RPMI8226 (cell line): ENCODE data around the gene ACOXL.
"Not testable (repeated sequence)": the region's sequence is repeated elsewhere in the genome, so short reads cannot be mapped to it uniquely, and the experiment has no call there.

Experiments used
- DNase-seq: peaks from one replicate; pipeline ENCODE4 v3.0.0-alpha.2; 2015

Gene ACOXL

GRCh38 chr2:110941226-110941625, 208.9 kb downstream of the ACOXL start:
- no peak for DNase-seq

GRCh38 chr2:110943070-110943634, 210.8 kb downstream of the ACOXL start:
- DNase-seq, result no peak

DNA sequence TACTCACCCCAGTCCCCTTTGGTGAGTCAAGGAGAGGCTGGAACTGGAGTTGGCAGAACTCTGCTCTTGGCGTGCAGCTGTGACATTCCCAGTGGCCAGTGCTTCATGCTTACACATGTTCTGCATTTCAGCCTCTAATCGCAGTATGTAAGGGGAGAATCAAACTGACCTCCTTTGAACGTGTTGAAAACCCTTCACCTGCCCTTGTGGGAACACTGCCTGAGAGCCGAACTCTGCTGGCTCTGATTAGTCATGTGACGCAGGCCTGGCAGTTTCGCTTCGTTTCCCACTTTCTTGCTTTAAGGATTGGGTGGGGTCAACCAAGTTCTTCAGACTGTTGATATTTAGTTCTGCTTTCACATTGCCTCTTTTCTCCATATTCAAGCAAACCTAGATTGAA, 214.5 kb downstream of the ACOXL start:
- no peak for DNase-seq

GRCh38 chr2:110948027-110948674, 215.8 kb downstream of the ACOXL start:
- no peak for DNase-seq

DNA sequence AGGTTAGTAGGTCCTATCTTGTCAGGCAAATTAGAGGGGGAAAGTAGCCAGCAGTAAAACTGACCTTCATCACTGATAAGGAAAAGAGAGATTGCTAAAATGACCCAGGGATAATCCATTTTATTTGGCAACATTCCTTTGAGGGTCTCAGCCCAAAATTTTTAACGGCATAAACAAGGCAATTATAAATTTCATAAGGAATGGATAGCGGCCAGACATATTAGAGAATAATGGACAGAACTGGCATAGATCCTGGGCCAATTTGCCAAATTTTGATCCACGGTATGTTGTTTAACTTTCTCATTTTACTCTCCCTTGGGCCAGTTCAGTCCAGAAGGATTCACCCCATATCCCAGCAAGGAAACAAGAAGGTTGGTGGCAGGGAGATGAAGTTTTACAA, 217.9 kb downstream of the ACOXL start:
- DNase-seq, result no peak

- no peak for DNase-seq
Measured at GRCh38 chr2:110955045-110955444, 222.7 kb downstream of the ACOXL start.

- no peak for DNase-seq
Measured at GRCh38 chr2:110955556-110955955, 223.2 kb downstream of the ACOXL start.

GRCh38 chr2:110957293-110957692, 224.9 kb downstream of the ACOXL start:
- no peak for DNase-seq

DNA sequence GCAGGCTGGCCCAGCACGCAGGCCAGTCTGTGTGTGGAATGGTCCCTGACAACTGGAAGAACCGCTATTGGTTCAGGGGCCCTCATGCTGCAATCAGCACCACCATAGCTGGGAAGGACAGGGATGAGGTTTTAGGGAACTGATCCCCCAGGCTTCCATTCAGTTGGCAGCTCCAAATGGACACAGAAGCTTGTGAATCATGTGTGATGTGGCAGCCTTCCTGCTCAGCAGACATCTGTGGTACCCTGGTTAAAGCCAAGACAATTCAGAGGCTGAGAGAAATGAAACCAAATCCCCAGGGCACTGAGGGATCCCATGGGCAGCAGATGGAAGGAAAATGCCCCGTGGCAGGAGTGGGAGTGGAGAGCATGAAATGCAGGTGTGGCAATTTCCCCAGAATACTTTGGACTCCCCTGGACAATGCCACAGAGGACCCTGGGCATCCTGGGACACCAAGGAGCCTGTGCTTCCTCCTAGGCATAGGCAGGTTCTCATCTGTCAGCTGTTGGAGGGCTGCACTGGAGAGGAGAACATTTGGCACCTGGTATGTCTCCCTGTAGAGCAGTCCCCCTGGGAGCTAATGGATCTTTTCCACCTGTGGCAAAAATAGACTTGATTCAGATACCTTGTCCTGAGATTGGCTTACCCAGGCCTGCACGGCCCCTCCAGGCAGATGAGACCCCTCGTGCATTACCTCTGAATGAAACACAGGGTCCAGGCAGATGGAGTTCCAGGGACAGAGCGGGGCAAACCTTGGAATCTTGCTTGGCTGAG, 226.2 kb downstream of the ACOXL start:
- no peak for DNase-seq

- DNase-seq, result no peak
Measured at GRCh38 chr2:110959198-110959597, 226.8 kb downstream of the ACOXL start.

GRCh38 chr2:110960281-110960680, 227.9 kb downstream of the ACOXL start:
- no peak for DNase-seq

- no peak for DNase-seq
Measured at GRCh38 chr2:110960954-110961353, 228.6 kb downstream of the ACOXL start.

DNA sequence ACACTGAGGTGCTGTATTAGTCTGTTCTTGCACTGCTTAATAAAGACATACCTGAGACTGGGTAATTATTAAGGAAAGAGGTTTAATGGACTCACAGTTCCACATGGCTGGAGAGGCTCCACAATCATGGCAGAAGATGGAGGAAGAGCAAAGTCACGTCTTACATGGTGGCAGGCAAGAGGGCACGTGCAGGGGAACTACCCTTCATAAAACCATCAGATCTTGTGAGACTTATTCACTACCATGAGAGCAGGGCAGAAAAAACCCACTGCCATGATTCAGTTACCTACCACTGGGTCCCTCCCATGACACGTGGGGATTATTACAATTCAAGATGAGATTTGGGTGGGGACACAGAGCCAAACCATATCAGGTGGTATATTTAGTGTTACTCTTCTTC, 229.3 kb downstream of the ACOXL start:
- DNase-seq, result not testable (repeated sequence)

GRCh38 chr2:110969696-110970095, 237.3 kb downstream of the ACOXL start:
- no peak for DNase-seq

GRCh38 chr2:110970201-110970600, 237.8 kb downstream of the ACOXL start:
- no peak for DNase-seq

DNA sequence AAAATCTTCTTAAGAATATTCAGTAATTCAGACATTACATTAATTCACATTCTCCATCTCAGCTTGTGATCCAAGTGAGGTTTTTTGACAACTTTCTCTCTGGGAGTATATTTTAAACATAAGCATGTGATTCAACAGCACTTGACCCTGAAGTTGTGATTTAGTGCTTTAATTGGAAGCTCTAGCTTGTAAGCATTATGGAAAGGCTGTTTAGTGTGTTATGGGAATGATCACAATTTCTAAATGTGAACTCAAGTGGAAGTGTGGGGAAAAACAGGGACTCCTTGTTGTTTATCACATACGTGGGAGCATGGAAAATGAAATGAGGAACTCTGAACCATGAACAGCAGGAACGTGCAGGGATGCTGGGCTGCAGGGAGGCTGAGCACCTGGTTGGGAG, 239.4 kb downstream of the ACOXL start:
- no peak for DNase-seq

DNA sequence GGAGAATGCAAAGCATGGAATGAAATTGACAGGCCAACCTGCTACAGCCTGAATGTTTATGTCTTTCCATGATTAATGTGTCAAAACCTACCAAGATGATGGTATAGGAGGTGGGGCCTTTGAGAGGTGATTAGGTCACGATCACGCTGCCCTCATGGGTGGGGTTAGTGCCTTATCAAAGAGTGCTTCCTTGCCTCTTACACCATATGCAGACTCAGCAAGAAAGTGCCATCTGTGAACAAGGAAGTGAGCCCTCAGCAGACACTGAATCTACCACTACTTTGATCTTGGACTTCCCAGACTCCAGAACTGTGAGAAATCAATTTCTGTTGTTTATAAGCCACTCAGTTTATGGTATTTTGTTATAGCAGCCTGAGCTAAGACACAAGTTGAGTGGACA, 240.9 kb downstream of the ACOXL start:
- DNase-seq, result no peak

GRCh38 chr2:110977403-110977802, 245.0 kb downstream of the ACOXL start:
- no peak for DNase-seq

GRCh38 chr2:110978148-110978547, 245.8 kb downstream of the ACOXL start:
- no peak for DNase-seq

DNA sequence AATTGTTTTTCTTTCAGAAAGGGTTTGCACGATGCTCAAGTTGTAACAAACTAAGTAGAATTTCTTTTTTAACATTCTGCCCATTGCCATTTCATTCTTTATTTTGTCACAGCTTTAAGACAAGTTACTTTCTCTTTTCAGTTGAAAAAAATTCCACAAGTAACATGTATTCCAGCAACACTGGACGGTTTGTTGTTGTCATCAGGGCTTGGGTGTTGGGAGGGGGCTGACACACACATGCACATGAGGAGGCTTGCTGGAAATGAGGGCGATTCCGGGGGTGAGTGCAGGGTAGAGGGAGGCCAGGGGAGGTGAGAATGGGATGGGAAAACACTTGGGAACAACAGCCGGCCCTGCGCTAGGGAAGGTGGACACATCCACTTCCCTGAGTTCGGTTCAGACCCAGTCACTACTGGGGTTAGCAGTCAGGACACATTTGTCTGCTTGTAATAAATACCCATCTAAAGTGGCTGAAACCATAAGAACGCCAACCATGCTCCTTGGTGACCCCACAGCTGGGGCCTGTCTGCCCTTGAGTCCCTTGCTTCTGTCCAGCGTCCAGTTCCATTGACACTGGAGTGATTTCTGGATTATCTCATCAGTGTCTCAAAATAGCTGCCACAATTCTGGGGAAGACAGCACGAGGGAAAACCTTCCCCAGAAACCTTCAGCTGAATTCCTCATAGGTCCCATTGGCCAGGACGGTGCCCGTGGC, 246.5 kb downstream of the ACOXL start:
- no peak for DNase-seq

GRCh38 chr2:110979471-110980338, 247.3 kb downstream of the ACOXL start:
- no peak for DNase-seq

GRCh38 chr2:110980339-110981062, 248.1 kb downstream of the ACOXL start:
- DNase-seq, result peak; percentile 17
